RWPE1 (cell line): ENCODE measurements around the gene MTR.
A peak's percentile ranks its signal among the peaks of the same experiment; 100 is the strongest.

Experiments
- CTCF ChIA-PET: fragments of 350-600 bp; sonication (Branson Sonifier 250); formaldehyde crosslinking; extraction: SDS; loops from one replicate; lab custom pipeline; 2021; lab: Yijun Ruan, JAX
- POLR2A ChIA-PET: fragments of 400-600 bp; formaldehyde crosslinking; extraction: SDS; loops from one replicate; lab custom pipeline; 2020; ENCODE audit warnings: antibody characterized with exemption; ENCODE audit not compliant: low non-redundant PET; lab: Yijun Ruan, JAX
- DNase-seq: peaks from one replicate; pipeline ENCODE4 v3.0.0; 2012; ENCODE audit warnings: low spot score
- H3K27ac ChIP-seq: fragments of 450-650 bp; 2 replicates; pipeline ENCODE4 v1.5.1; 2017
- CTCF ChIP-seq: fragments of 450-650 bp; conservative IDR thresholded peaks from 2 replicates; pipeline ENCODE4 v1.5.1; 2017; ENCODE audit warnings: low read depth, mild to moderate bottlenecking

Gene MTR

GRCh38 chr1:236751935-236752334 lies 43.2 kb upstream of the MTR start:
- no peak for TF ChIP-seq CTCF
- POLR2A ChIA-PET, result interaction anchor here (0.6 kb wide), 1 partner anchor 596 kb away, joined by 6 read pairs; no protein-coding TSS in a partner anchor

GRCh38 chr1:236753516-236753915 lies 41.6 kb upstream of the MTR start:
- ChIA-PET POLR2A (no interaction called here), CTCF (no interaction called here)
- H3K27ac ChIP-seq, result no peak overlapping the region
- no peak for DNase-seq
- no peak for TF ChIP-seq CTCF

More at GRCh38 chr1:236751935-236752334, 43.2 kb upstream of the MTR start:
- no peak for DNase-seq
- CTCF ChIA-PET, result no interaction called here
- no peak overlapping the region for H3K27ac ChIP-seq

- POLR2A ChIA-PET, result no interaction called here
- no peak for DNase-seq
- TF ChIP-seq CTCF, result no peak
- H3K27ac ChIP-seq, result no peak overlapping the region
- CTCF ChIA-PET, result no interaction called here
These were observed 41.1 kb upstream of the MTR start for GRCh38 chr1:236753964-236754363.

- CTCF ChIA-PET, result no interaction called here
- TF ChIP-seq CTCF, result no peak
- no peak overlapping the region for H3K27ac ChIP-seq
- no peak for DNase-seq
- POLR2A ChIA-PET, result no interaction called here
These were observed 40.4 kb upstream of the MTR start for GRCh38 chr1:236754525-236755210.

- POLR2A ChIA-PET, result no interaction called here
- no peak for TF ChIP-seq CTCF
- CTCF ChIA-PET, result no interaction called here
- DNase-seq, result no peak
- no peak overlapping the region for H3K27ac ChIP-seq
These were observed 37.5 kb upstream of the MTR start for GRCh38 chr1:236757640-236758039.

GRCh38 chr1:236759252-236759859 lies 35.7 kb upstream of the MTR start:
- no peak for DNase-seq
- POLR2A ChIA-PET, result no interaction called here
- no peak overlapping the region for H3K27ac ChIP-seq
- CTCF ChIA-PET, result interaction anchor here (0.6 to 1.3 kb wide), 6 partner anchors 55 to 1052 kb away, joined by 3 to 5 read pairs (median 3); no protein-coding TSS in a partner anchor
- peak; percentile 60 for TF ChIP-seq CTCF
